ENCODE measurements around the gene NOP9.

Gene NOP9

DNA sequence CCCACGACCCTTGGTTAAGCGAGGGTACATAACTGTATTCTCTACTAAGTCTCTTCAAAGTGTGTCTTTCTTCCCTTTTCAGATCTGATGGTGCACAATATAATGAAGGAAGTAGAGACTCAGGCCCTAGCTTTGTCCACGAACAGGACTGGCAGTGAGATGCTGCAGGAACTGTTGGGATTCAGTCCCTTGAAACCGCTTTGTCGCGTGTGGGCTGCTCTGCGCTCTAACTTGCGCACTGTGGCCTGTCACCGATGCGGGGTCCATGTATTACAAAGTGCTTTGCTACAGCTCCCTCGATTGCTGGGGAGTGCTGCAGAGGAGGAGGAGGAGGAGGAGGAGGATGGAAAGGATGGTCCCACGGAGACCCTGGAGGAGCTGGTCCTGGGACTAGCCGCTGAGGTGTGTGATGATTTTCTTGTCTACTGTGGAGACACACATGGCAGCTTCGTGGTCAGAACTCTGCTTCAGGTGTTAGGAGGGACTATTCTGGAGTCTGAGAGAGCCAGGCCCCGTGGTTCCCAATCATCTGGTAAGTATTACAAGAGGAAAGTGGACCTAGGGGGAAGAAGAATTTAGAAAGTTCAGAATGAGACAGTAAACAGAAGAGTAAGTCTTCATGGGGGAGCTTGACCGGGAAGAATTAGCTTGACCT, 803 bp downstream of the NOP9 start:
- TF ChIP-seq ZNF274 (IDR thresholded peaks at IDR 0.05; ENCODE audit: low read depth, low read length), result no peak
- peak overlapping the region; percentile 96 for H3K4me3 ChIP-seq (ENCODE audit: low read length)

DNA sequence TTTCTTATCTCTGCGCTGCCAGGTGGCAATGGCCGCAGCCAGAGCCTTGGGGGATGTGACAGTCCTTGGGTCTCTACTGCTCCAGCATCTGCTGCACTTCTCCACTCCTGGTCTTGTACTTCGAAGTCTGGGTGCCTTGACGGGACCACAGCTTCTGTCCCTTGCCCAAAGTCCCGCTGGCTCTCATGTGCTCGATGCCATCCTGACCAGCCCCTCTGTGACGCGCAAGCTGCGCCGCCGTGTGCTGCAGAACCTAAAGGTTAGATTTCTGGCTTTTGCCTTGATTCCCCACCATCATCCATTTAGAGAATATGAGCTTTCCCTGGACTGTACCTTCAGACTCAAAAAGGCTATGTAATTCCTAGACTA, 4.4 kb downstream of the NOP9 start:
- no peak for TF ChIP-seq ZNF274 (IDR thresholded peaks at IDR 0.05; ENCODE audit: low read depth, low read length)
- no peak overlapping the region for H3K4me3 ChIP-seq (ENCODE audit: low read length)

DNA sequence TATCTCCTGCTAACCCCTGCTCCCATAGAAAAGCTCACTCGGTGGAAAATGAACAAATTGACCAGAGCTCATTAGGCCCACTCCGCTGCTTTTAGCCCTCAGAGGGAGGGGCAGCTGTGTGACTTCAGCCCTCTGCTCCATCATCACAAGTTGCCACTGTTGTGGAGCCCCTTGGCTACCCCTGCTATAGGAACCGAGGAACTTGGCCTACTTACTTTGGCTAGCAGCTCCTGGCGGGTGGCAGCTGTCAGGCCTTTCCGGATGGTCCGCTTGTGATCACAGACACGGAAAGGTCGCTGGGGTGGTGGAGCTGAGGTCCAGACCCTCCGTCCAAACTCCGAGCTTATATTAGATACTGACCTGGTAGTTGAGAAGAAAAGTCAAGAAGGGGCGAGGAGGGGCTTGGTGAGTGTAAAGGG, 7.5 kb downstream of the NOP9 start:
- no peak overlapping the region for H3K4me3 ChIP-seq (ENCODE audit: low read length)
- TF ChIP-seq ZNF274 (IDR thresholded peaks at IDR 0.05; ENCODE audit: low read depth, low read length), result no peak

DNA sequence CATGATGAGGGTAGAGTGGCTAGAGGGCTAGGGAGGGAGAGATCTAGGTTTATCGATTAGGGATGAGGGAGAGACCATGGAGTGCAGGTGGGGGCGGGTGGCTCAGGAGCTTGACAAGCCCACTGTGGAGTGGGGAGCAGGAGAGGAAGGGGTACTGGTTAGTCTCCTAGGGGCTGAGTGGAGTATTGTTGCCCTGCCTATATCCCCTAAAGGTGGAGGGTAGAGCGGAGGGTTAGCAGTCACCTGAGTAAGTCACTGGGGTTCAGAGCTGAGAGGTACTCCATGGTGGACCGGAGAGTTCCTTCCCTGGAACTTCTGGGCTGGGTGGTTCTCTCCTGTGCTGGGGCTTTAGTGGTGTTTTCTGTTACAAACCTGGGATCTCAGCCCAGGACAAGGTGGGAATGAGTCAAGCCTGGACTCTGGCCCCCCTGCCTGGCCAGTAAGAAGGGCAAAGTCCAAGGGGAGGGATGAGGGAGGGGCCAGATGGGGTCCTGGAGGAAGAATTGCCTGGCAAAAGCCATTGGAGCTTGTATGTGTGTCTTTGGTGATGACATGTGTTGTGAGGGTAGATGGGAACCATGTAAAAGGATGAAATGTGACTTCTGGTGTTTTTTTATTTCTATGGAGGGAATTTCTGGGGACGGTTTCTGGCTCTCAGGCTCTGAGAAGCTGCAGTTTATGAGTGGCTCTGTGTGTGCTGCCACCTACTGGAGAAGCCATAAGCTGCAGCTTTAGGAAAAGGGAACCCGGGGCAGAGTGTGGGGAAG, 8.1 kb downstream of the NOP9 start, which contains the start of gene CIDEB:
Gene CIDEB, minus strand, starts transcription at position 403 of the 767 bp plus-strand sequence. Its CDS starts 119 bp downstream, at position 284.
- no peak for TF ChIP-seq ZNF274 (IDR thresholded peaks at IDR 0.05; ENCODE audit: low read depth, low read length)

DNA sequence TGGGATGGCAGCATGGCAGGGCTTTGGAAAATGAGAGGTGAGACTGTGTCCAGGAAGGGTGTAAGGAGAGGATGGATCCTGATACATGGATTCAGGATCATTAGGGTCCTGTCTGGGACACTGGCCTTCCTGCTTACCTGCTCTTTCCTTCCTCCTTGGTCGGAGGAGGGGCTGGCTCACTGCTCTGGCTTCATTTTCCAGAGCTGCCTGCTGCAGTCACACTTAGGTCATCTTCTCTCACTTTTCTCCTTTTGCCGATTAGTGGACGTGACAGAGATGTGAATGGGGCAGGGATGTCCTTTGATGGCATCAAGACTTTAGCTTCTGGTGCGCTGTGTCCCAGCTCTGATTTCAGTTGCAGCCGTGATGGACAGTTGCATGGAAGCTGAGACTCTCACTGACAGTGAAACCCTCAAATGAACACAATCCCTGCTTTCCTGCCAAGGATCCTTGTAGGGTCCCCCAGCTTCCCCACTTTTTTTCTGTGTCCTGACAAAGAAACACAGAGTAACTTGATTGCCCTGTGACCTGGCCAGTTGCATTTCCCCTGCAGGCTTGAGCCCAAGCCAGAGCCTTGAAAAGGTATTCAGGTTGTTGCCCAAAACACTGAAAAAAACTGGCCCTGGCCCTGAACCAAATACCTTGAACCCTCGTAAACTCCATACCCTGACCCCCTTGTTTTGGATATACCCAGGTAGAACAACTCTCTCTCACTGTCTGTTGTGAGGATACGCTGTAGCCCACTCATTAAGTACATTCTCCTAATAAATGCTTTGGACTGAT, 8.9 kb downstream of the NOP9 start:
- H3K4me3 ChIP-seq (ENCODE audit: low read length), result no peak overlapping the region

More for the DNA sequence above, 8.1 kb downstream of the NOP9 start, which contains the start of gene CIDEB:
- no peak within 1 kb of the TSS for H3K4me3 ChIP-seq (ENCODE audit: low read length)

DNA sequence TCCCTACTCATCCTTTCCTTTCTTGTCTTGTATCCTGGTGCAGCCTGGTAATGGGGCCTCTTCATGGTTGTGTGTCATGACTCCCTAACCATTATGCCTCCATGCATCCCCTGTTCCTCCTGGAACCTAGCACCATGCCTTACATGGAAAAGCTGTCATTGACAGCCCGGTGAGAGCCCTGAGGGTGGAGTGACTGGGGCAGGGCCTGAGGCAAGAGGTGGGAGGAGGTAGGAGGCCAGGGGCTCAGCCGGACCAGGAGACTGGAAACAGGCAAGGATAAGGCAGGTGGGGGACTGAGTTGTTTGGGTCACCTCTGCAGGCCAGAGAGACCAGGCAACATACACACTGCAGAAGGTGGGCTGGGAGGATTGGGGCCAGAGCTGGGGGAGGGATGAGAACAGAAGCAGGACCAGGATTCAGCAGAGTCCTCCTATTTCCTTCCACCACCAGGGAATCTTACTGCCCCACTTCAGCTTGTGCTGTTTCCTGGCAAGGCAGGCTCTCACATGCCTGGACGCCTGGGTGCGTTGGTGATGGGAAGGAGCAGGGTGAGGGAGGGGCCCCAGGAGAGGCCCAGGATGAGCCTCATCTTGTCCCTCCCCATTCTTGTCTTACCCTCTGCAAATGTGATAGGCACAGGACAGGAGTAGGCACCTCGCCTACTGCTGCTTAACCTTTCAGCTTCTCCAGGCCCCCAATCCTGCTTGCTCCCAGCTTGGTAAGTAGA, 10.1 kb downstream of the NOP9 start, which contains the start of gene LTB4R2:
Gene LTB4R2, plus strand, starts transcription at position 603 of the 727 bp plus-strand sequence. CDS start 525 bp downstream, outside the sequence.
- peak within 1 kb of the TSS; percentile 51; the same call in 1 of the 2 replicates for H3K4me3 ChIP-seq (ENCODE audit: low read length)

More for the DNA sequence above, 8.9 kb downstream of the NOP9 start:
- TF ChIP-seq ZNF274 (IDR thresholded peaks at IDR 0.05; ENCODE audit: low read depth, low read length), result no peak

DNA sequence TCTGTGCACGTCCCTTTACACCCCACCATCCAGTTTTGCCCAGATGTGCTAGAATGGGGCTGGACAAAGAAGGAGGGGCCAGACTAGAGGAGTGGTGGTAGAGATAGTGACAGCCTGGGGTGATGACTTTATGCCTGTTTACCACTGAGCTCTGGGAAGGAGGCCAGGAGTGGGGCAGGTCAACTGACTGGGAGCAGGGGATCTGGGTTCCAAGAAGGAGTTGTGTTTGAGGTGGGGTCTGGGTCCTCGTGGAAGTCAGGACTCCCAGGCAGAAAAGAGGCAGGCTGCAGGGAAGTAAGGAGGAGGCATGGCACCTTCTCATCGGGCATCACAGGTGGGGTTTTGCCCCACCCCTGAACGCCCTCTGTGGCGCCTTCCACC, 10.6 kb downstream of the NOP9 start:
- H3K4me3 ChIP-seq (ENCODE audit: low read length), result peak overlapping the region; percentile 51; the same call in 1 of the 2 replicates
- TF ChIP-seq ZNF274 (IDR thresholded peaks at IDR 0.05; ENCODE audit: low read depth, low read length), result no peak

More for the DNA sequence above, 10.1 kb downstream of the NOP9 start, which contains the start of gene LTB4R2:
- TF ChIP-seq ZNF274 (IDR thresholded peaks at IDR 0.05; ENCODE audit: low read depth, low read length), result no peak

DNA sequence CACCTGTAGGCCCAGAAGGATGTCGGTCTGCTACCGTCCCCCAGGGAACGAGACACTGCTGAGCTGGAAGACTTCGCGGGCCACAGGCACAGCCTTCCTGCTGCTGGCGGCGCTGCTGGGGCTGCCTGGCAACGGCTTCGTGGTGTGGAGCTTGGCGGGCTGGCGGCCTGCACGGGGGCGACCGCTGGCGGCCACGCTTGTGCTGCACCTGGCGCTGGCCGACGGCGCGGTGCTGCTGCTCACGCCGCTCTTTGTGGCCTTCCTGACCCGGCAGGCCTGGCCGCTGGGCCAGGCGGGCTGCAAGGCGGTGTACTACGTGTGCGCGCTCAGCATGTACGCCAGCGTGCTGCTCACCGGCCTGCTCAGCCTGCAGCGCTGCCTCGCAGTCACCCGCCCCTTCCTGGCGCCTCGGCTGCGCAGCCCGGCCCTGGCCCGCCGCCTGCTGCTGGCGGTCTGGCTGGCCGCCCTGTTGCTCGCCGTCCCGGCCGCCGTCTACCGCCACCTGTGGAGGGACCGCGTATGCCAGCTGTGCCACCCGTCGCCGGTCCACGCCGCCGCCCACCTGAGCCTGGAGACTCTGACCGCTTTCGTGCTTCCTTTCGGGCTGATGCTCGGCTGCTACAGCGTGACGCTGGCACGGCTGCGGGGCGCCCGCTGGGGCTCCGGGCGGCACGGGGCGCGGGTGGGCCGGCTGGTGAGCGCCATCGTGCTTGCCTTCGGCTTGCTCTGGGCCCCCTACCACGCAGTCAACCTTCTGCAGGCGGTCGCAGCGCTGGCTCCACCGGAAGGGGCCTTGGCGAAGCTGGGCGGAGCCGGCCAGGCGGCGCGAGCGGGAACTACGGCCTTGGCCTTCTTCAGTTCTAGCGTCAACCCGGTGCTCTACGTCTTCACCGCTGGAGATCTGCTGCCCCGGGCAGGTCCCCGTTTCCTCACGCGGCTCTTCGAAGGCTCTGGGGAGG, 11.3 kb downstream of the NOP9 start, which contains the start of gene LTB4R:
Gene LTB4R, plus strand, starts transcription at position 857 of the 959 bp plus-strand sequence. CDS start 4,150 bp downstream, outside the sequence.
- peak within 1 kb of the TSS; percentile 51; the same call in 1 of the 2 replicates for H3K4me3 ChIP-seq (ENCODE audit: low read length)
- TF ChIP-seq ZNF274 (IDR thresholded peaks at IDR 0.05; ENCODE audit: low read depth, low read length), result no peak

DNA sequence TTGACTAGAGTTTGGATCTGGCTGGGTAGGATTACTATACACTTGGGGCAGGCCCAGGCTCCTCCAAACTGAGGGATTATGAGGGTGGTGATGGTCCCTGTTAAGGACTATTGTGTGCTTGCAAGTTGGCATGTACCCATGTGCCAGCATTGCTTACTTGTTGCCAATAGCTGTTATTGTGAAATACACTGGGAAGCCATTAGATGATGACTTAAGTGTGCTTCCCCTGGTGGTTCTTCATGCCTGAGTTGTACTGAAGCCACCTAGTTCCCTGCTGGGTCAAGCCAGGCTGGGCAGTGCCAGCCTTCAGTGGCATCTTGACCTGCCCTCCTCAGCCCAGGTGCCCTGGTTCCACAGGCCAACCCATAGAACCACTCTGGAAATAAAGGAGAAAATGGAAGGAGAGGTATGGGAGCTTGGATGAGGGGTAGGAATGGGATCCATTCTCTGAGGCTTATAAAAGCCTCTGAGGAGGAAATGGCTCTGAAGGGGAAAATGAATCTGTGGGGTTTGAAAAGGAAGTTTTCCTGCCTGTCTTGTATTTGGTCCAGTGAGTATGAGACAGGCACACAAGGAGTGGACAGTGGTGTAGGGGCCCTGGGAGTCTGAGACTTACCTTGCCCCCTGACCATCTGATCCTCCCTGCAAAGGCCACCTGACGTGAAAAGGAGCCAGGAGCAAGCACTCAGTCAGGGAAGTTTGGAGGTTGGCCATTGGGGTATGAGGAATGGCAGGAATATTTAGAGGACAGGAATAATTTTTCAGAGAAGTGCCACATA, 12.4 kb downstream of the NOP9 start:
- no peak for TF ChIP-seq ZNF274 (IDR thresholded peaks at IDR 0.05; ENCODE audit: low read depth, low read length)
- peak overlapping the region; percentile 51; the same call in 1 of the 2 replicates for H3K4me3 ChIP-seq (ENCODE audit: low read length)

DNA sequence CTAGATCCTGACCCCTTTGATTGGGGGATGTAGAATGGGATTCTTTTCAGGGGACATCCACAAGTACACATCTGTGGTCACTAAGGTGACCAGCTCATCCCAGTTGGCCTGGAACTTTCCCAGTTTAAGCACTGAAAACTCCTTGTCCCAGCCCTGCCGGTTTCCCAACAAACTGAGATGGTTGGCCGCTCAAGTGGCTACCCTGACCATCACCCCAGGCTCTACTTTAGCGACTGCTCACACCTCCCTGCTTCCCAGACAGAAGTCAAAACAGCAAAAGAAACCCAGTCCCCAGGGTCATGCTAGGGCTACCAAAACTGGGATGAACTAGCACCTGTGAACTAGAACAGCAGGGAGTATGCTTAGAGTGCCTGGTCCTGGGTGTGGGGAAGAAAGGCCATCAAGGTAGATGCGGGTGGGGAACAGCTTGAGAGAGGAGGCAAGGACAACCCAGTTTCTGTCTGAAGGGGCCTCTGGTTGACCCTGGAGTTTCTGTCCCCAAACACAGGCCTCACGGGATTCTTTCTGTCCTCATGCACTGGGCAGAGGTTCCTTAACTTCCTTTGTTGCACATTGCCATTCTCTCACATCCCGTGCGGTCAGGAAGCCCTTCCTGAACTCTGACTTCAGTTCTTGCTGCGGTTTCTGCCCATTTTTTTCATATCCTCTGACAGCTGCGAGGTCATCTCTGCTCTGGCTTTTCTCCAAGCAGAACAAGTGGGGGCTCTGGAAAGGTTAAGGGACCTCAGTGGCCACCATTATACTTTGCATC, 13.3 kb downstream of the NOP9 start:
- peak overlapping the region; percentile 51; the same call in 1 of the 2 replicates for H3K4me3 ChIP-seq (ENCODE audit: low read length)
- TF ChIP-seq ZNF274 (IDR thresholded peaks at IDR 0.05; ENCODE audit: low read depth, low read length), result no peak

DNA sequence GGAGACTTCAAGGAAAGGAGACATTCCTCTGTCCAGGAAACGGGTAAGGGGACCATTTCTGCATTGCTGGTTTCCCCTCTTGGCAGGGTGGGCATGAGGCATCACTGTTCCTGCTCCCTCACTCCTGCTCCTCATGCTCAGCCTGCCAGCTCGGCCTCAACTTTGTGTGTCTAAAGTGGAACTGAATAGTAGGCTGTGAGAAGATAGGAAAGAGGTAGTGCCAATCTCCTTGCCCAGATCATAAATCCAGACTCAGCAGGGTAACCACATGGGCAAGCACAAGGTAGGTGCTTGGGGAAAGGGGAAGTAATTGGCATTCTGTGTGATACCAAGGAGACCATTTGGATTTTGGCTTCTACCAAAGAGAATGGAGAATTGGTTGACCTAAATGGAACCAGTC, 14.3 kb downstream of the NOP9 start:
- H3K4me3 ChIP-seq (ENCODE audit: low read length), result no peak overlapping the region; the same call in 1 of the 2 replicates
- no peak for TF ChIP-seq ZNF274 (IDR thresholded peaks at IDR 0.05; ENCODE audit: low read depth, low read length)

Data from GM08714 (cell line).